Kidney (tissue), 14 donors: Measurements from ENCODE around the gene CNIH3. TPM values are rescaled to one million over a fixed set of nuclear protein-coding genes. Genes with fewer than 3 reads are reported as not detected.

ENCODE experiments used
- DNase-seq, 5 donors: peaks; one replicate each; pipeline ENCODE4 v3.0.0-alpha.2; 2013 to 2020
- FAIRE-seq: peaks from 2 replicates; lab custom pipeline; 2012; peaks lifted over from hg19 to GRCh38; lab: Jason Lieb, UNC
- H3K27ac ChIP-seq, 2 donors: one replicate each; pipeline ENCODE4 v1.7.0; 2013; ENCODE audit warnings: low read depth in 2 of 2, low read length in 2 of 2, inconsistent platforms in 1 of 2
- H3K27me3 ChIP-seq: one replicate; pipeline ENCODE4 v1.7.1; 2013; ENCODE audit warnings: low read length, inconsistent platforms; ENCODE audit not compliant: control insufficient read depth, insufficient read depth
- H3K36me3 ChIP-seq, 3 donors: one replicate each; pipeline versions ENCODE4 v1.7.0 to v1.7.1; 2013; ENCODE audit warnings: low read length in 3 of 3, control low read depth in 1 of 3, inconsistent platforms in 1 of 3; ENCODE audit not compliant: insufficient read depth in 3 of 3, control insufficient read depth in 2 of 3
- H3K4me1 ChIP-seq, 3 donors: one replicate each; pipeline versions ENCODE4 v1.7.0 to v1.7.1; 2013; ENCODE audit warnings: low read length in 3 of 3, inconsistent platforms in 1 of 3, low read depth in 1 of 3; ENCODE audit not compliant: control insufficient read depth in 2 of 3, insufficient read depth in 2 of 3
- H3K4me3 ChIP-seq, 3 donors: one replicate each; pipeline versions ENCODE4 v1.7.0 to v1.8.1; 2013; ENCODE audit warnings: low read length in 3 of 3, control low read depth in 1 of 3, inconsistent platforms in 1 of 3
- H3K9ac ChIP-seq, 3 donors: one replicate each; pipeline versions ENCODE4 v1.7.0 to v1.7.1; 2013; ENCODE audit warnings: low read length in 3 of 3, control low read depth in 1 of 3, inconsistent platforms in 1 of 3
- H3K9me3 ChIP-seq, 3 donors: one replicate each; pipeline versions ENCODE4 v1.7.0 to v1.7.1; 2013; ENCODE audit warnings: low read length in 3 of 3, control low read depth in 1 of 3, inconsistent platforms in 1 of 3; ENCODE audit not compliant: control insufficient read depth in 2 of 3, insufficient read depth in 1 of 3
- intact Hi-C: fragments of 100-400 bp; cut with DNase I; formaldehyde crosslinking; loops from one replicate; pipeline ENCODE4 v1.11.1; 2022
- polyA plus RNA-seq: library from polyadenylated mRNA; stranded (reverse); fragments of 350-450 nt; fragmentation: Illumina TruSeq; extraction: RNeasy Lipid Tissue Mini Kit (QIAGEN cat#74804); gene quantifications from one replicate; pipeline ENCODE4 v1.2.3, GENCODE V29; 2014; ENCODE audit warnings: low read depth, low replicate concordance; ENCODE audit not compliant: insufficient read depth
- total RNA-seq: library from RNA; stranded (reverse); fragmentation: NEBNext Ultra II Directional; extraction: Animal tissue kit (Norgen Biotek cat#: 25700); gene quantifications from one replicate; pipeline ENCODE4 v1.2.1, GENCODE V29; 2021
- TF ChIP-seq, protein P1 (sequence below): IDR thresholded peaks from 3 replicates; pipeline ENCODE4 v1.5.1; 2012; ENCODE audit warnings: mild to moderate bottlenecking, moderate library complexity, borderline replicate concordance; ENCODE audit not compliant: insufficient read depth; ENCODE audit errors: extremely low read depth
- donor health status: control.
- donor health status: control.
- donor health status: control.
- donor health status: control.
- donor health status: control.
- donor health status: DM: yes; HTN: yes; CAD: no.
- donor health status: Normal renal cell carcinoma (clear cell type).

The CNIH3 gene
- total and polyA plus RNA-seq, 2 donors from 2014 or later, result 4.3 to 7.6 TPM

DNA sequence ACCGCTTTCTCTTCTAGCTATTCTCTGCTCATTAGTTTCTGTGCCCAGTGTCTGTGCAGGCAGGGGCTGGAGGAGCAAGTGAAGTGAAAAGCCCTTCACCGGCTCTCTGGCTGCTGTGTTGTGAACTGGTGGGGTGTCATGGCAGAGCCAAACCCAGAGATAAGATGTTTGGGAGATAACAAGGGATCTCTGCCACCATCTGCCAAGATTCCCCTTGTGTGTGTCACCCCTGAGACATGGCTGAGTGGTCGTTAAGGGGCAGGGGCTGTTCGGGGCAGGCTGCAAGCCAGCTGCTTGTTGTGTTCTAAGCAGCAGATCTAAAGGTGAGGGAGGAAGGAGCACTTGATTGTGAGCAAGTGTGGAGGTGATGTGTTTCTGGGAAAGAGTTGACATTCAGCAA, 24.5 kb downstream of the CNIH3 start:
- Histone ChIP-seq H3K27ac (no peak overlapping the region), H3K9me3 (no peaks in the 10 kb centered on the region), H3K36me3 (no peaks in the 10 kb centered on the region), H3K4me1 (no peaks in the 10 kb centered on the region), H3K9ac (no peak overlapping the region), H3K4me3 (no peak overlapping the region), H3K27me3 (no peaks in the 10 kb centered on the region)
- FAIRE-seq (no peak), DNase-seq (no peak)
- intact Hi-C loops, result no loop called here
- TF ChIP-seq, protein P1, sequence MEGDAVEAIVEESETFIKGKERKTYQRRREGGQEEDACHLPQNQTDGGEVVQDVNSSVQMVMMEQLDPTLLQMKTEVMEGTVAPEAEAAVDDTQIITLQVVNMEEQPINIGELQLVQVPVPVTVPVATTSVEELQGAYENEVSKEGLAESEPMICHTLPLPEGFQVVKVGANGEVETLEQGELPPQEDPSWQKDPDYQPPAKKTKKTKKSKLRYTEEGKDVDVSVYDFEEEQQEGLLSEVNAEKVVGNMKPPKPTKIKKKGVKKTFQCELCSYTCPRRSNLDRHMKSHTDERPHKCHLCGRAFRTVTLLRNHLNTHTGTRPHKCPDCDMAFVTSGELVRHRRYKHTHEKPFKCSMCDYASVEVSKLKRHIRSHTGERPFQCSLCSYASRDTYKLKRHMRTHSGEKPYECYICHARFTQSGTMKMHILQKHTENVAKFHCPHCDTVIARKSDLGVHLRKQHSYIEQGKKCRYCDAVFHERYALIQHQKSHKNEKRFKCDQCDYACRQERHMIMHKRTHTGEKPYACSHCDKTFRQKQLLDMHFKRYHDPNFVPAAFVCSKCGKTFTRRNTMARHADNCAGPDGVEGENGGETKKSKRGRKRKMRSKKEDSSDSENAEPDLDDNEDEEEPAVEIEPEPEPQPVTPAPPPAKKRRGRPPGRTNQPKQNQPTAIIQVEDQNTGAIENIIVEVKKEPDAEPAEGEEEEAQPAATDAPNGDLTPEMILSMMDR, result no peak

DNA sequence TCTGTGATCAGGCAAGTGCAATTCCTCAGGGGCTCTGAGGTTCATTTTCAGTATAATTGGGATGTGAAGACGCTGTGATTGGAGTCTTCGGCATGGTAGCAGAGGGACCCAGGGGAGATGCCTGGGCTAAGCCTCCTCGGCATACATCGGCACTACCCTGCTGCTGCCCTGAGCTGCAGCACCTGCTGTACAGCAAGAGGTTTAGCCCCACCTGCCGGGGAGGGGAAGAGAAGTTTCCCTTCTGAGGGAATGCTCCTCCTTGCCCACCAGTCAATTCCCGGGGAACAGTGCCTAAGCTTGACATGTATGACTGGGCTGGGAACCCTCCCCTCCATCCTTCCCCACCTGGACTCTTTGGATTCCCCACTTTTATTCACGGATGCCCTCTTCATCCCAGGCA, 24.9 kb downstream of the CNIH3 start:
- Histone ChIP-seq H3K4me3 (no peak overlapping the region), H3K36me3 (no peaks in the 10 kb centered on the region), H3K9ac (no peak overlapping the region), H3K27me3 (no peaks in the 10 kb centered on the region), H3K27ac (no peak overlapping the region), H3K9me3 (no peaks in the 10 kb centered on the region), H3K4me1 (no peaks in the 10 kb centered on the region)
- TF ChIP-seq, protein P1, result no peak
- DNase-seq (no peak), FAIRE-seq (no peak)
- intact Hi-C loops, result no loop called here

DNA sequence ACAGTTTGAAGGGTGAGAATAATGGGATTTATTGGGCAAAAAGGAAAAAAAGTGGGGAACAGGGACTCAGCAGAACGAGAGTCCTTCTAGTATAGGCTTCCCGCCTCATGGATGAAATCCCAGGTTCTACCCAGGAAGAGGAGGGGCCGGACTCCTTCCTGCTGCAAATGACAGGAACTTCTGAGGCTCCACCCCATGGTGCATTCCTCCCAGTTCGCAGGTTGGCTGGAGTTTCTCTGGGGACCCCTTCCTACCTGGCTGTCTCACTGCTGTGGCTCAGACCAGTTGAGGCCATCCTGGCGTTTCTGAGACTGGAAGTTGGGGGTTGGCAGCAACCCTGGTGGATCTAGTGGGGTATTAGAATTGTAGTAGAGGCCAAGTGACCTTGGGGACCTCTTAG, 27.5 kb downstream of the CNIH3 start:
- FAIRE-seq, result no peak
- TF ChIP-seq, protein P1, result no peak
- no peaks in the 10 kb centered on the region for H3K4me1 ChIP-seq

DNA sequence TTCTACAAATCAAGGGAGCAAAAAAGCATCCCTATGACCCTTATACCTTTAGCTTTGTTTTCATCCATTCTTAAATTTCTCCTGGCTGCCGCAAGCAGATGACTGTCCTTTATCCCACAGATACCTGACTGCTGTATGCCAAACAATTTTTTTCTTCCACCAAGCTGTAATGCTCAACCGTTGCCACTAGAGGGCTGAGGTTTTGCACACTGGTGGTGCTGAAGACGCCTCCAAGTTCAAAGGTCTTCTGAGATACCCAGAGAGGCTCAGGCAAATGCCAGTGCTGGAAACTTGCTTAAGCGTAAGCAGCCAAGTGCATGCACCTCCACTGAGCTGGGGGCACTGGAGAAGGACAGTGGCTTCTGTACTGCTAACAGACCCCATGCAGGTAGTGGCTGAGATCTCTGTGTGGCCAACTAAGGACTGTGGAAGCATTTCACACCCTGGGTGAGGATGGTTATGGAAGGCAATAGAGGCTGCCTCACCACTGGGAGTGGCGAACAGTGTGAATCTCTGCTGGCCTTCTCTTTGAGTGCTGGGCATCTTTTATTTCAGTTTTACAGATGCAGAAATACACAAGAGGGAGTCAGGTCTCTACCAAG, 28.5 kb downstream of the CNIH3 start:
- intact Hi-C loops, result no loop called here
- no peak overlapping the region for H3K4me3 ChIP-seq
- TF ChIP-seq, protein P1, result peak; percentile 90
- H3K27ac ChIP-seq, result no peak overlapping the region
- H3K36me3 ChIP-seq, result no peaks in the 10 kb centered on the region
- H3K4me1 ChIP-seq, result no peaks in the 10 kb centered on the region
- H3K9me3 ChIP-seq, result no peaks in the 10 kb centered on the region
- H3K9ac ChIP-seq, result no peak overlapping the region
- no peaks in the 10 kb centered on the region for H3K27me3 ChIP-seq
- FAIRE-seq (no peak), DNase-seq (peak in 4 of 5 donors; percentile 62 to 79 (median 72))

More for the DNA sequence above, 27.5 kb downstream of the CNIH3 start:
- no peak for DNase-seq
- Histone ChIP-seq H3K27me3 (no peaks in the 10 kb centered on the region), H3K9me3 (no peaks in the 10 kb centered on the region), H3K27ac (no peak overlapping the region), H3K4me3 (no peak overlapping the region), H3K9ac (no peak overlapping the region), H3K36me3 (no peaks in the 10 kb centered on the region)
- intact Hi-C loops, result no loop called here
